Measurements from ENCODE around the gene FBXL3.
"Not testable (repeated sequence)": the region's sequence is repeated elsewhere in the genome, so short reads cannot be mapped to it uniquely, and the experiment has no call there.

FBXL3 gene

DNA sequence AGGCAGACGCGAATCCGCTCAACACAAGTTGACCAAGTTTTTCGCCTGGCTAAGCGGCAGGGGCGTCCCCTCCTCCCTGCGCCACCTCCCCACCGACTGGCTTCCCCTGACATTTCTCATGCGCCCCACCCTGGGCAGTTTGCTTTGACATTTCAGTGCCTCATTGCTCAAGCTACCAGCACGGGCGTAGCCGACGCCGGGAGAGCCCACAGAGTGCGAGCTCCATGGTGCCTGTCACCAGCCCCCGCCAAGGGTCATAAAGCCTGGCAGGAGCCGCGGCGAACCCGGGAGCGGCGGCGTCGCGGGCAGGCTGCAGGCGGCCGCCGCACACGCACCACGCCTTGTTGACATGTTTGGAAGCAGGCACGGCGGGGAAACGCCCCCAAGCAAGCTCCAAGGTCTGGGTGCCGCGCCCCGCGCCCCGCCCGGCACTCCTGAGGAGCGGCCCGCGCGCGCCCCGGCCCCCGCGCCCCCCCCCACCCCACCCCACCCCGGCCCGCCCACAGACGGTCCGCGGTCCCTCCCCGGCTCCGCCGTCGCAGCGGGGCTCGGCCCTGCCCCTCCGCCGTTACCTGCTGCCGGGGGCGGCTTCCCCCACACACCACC, 601 bp downstream of the FBXL3 start:
- peak; percentile 72 for DNase-seq

- DNase-seq: peak; percentile 36
Observed at GRCh38 chr13:77022341-77022740, 4.6 kb downstream of the FBXL3 start.

- no peak for DNase-seq
Observed at GRCh38 chr13:77019756-77020155, 7.2 kb downstream of the FBXL3 start.

GRCh38 chr13:77016888-77017623, 9.9 kb downstream of the FBXL3 start:
- DNase-seq: no peak

- no peak for DNase-seq
Observed at GRCh38 chr13:77016251-77016812, 10.6 kb downstream of the FBXL3 start.

- DNase-seq: no peak
Observed at GRCh38 chr13:77014906-77015685, 11.9 kb downstream of the FBXL3 start.

GRCh38 chr13:77013853-77014542, 13.0 kb downstream of the FBXL3 start:
- DNase-seq: no peak

DNA sequence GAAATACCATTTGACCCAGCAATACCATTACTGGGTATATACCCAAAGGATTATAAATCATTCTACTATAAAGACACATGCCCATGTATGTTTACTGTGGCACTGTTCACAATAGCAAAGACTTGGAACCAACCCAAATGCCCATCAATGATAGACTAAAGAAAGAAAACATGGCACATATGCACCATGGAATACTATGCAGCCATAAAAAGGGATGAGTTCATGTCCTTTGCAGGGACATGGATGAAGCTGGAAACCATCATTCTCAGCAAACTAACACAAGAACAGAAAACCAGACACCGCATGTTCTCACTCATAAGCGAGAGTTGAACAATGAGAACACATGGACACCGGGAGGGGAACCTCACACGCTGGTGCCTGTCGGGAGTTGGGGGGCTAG, 17.2 kb downstream of the FBXL3 start:
- DNase-seq: not testable (repeated sequence)

- DNase-seq: no peak
Observed at GRCh38 chr13:77009011-77009410, 17.9 kb downstream of the FBXL3 start.

DNA sequence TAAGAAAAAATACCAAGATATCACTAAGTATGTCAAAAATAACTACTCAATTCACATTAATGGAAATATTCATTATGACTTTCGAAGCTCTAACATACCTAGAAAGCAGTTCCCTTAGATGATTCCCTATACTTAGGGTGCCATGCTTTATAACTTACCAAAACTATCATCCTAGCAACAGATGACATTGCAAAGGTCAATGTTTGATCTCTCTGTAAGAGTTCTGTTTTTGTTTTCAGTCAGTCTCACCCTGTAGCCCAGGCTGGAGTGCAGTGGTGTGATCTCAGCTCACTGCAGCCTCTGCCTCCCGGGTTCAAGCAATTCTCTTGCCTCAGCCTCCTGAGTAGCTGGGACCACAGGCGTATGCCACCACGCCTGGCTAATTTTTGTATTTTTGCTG, 18.6 kb downstream of the FBXL3 start:
- not testable (repeated sequence) for DNase-seq

- peak; percentile 36 for DNase-seq
Observed at GRCh38 chr13:77002590-77003190, 24.3 kb downstream of the FBXL3 start.

DNA sequence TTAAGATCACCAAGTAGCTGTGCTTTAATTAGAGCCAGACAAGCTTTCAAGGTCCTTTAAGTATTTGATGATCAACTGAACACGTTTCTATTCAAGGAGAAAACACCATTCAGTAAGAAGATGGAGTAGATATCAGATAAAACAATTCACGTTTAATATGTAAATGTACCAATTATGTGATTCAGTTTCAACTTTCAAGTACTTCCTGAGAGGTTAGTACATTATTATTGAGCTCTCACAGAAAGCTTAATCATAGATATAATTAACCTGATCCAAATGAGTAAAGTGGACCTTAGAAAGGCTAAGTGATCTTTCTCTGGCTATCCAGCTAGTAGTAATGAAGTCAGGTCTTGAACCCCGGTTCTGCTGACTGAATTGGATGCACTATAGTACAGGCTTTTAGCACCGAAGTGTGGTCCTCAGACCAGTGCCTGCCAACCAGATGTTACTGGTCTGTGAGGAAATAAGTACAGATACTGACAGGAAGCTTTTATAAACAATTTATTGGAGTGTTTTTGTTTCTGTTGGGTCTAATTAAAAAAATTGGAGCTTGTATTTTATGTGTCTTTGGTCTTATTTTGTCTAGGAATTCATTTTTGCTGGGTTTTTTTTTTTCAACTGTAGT, 24.9 kb downstream of the FBXL3 start:
- DNase-seq: no peak

DNA sequence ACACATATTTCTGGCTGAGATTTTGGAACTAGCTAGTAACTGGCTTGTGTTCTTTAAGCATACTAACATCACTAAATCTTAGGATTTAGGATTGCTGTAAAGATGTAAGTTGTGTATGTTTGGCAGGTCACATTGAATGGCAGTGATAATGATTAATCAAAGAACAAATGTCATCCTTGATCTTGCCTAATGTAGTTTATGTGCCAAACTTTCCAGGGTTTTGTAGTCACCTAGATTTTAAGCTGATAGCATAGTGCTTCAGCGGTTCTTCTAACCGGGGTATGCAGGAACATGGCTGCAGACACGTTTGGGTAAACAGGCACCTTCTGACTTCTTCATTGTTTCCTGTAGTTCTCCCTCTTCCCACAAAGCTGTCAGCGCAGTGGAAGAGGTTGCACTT, 25.4 kb downstream of the FBXL3 start:
- no peak for DNase-seq

- no peak for DNase-seq
Observed at GRCh38 chr13:77000475-77000874, 26.5 kb downstream of the FBXL3 start.

GRCh38 chr13:76994281-76994680, 32.7 kb downstream of the FBXL3 start:
- DNase-seq: no peak

GRCh38 chr13:76993473-76993872, 33.5 kb downstream of the FBXL3 start:
- no peak for DNase-seq

- DNase-seq: peak; percentile 11
Observed at GRCh38 chr13:76993021-76993420, 33.9 kb downstream of the FBXL3 start.

DNA sequence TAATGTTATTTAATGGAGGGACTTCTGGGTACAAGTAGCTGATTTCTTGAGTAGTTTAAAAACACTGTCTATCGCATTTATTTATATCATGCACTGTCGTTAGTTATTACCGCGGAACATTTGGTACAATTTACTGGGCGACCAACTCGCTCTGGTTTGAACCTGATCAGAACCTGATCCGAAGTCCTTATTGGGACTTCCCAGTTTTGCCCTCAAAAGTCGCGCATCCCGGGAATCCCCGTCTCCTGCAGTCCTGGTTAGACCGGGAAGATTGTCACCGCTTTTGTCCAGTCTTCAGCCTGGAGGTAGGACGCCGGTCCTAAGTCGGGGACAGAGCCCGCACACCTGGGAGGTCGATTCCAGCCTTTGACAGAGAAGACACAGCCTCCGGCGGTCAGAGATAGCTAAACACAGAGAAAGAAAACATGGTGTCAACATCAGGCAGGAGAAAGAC, 34.4 kb downstream of the FBXL3 start:
- peak; percentile 15 for DNase-seq

DNA sequence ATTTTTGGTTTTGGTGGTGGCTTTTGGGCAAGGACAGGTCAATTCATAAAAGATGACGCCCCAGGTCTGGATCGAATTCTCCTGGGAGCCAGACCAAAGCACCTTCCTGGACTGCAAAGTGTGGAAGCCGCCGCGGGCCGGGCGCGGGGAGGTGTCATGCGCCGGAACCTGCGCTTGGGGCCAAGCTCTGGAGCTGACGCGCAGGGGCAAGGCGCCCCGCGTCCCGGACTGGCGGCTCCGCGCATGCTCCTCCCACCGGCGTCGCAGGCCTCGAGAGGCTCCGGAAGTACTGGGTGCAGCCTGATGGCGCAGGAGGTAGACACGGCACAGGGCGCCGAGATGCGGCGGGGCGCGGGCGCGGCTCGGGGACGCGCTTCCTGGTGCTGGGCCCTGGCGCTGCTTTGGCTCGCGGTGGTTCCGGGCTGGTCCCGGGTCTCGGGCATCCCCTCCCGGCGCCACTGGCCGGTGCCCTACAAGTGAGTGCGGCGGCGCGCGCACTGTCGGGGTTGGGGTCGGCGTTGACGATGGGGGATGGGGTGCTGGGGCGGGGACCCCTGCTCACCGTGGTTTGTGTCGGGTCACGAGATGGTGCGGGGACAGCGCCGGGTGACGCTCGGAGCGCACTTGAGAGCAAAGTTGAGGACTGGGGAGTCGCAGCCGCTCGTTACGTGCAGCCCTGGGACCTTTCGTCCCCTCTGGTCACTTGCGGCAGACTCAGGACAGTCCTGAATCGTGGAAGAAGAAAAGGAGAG, 35.0 kb downstream of the FBXL3 start, which contains the start of gene CLN5:
CLN5 (plus strand) TSS at position 286 of the 752 bp plus-strand sequence; CDS start at position 304, 18 bp downstream.
- peak; percentile 92 for DNase-seq

GRCh38 chr13:76991432-76991795, 35.5 kb downstream of the FBXL3 start:
- peak; percentile 25 for DNase-seq

DNA sequence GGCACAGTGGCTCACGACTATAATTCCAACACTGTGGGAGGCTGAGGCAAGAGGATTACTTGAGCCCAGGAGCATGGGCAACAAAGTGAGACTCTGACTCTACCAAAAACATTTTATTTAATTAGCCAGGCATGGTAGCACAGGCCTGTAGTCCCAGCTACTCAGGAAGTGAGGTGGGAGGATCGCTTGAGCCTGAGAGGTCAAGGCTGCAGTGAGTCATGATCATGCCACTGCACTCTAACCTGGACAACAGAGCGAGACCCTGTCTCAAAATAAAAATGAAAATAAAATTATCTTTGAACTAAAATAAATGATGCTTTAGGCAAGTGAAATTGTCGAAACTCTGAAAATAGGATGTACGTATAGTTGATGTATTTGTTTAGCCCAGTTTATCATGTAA, 43.3 kb downstream of the FBXL3 start:
- no peak for DNase-seq
